Hypothalamus (tissue), 51 donors: ENCODE data around the gene PIGR.

Source experiments
- DNase-seq, 51 donors: peaks; one replicate each; lab custom pipeline; 2025; lab: John Stamatoyannopoulos, UW

Gene PIGR

DNA sequence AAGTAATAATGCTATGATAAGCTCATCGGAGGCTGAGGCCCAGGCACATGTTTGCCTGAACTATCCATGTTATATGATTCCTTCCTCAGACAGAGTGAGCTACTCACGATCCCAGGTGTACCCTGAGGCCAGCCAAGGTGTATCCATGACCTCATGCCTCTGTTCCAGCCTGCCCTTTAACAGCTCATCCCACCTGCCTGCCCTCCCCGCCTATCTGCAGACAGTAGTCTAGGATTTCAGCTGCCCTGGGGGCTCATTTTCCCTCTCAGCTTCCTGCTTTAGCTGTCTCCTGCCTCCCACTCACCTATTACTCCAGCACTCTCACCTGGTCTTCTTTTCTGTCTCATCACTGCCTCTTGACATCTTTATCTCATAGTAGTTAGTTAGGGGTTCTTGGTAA is 50.9 kb downstream of the PIGR start:
- DNase-seq: no peak

DNA sequence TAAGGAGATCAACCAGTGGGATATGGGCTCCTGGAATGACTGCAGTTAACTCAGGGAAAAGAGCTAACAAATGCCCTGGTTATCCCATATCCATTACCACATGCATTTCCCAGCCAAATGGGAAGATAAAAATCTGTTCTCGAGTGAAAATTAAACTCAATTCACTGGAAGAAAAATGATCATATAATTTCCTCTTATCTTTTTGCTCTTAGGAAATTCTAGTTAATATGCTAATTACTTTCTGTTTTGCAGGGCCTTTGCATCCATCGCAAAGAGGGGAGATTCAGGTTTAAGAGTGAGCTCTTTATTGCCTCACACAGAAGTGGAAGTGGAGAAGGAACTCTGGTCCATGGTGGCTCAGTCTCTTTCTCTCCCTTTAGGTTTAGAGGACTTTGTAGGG is 52.9 kb downstream of the PIGR start:
- no peak for DNase-seq

DNA sequence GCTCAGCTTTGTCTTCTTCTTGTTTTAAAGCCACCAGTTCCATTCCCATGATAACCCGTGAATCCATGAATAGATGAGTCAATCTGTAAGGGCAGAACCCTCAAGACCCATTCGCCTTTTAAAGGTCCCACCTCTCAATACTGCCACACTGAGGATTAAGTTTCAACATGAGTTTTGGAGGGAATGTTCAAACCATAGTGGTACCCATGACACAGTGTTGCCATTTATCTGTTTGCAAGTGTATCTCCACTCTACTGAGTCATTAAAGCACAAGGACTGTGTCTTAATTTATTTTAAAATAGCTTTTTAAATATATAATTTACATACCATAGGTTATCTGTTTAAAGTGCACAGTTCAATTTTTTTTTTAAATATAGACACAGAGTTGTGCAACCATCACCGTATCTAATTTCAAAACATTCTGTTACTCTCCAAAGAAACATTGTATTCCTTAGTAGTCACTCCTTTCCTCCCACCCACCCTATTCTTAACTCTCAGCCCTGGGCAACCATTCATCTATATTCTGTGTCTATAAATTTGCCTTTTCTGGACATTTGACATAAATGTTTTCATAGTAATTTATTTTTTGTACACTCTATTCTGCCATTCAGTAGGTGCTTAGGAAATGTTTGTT is 53.8 kb downstream of the PIGR start:
- no peak for DNase-seq

DNA sequence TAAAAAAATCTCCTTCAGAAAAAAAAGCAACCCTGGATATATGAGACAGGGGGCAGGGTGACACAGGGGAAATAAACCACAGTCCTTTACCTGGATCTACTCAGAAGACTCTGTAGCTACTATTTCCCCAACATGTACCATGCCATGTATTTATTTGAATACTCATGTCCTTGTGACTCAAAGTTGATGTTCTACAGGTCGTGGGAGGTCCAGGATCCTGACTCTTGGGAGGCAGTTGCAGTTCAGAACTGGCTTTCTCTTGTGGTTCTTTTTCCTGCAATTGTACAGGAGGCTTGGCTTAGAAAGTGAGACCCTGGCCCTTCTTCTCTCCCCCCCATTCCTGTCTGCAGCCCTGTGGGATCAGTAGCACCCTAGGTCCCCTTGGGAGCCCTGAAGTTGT is 54.9 kb downstream of the PIGR start:
- DNase-seq: no peak

DNA sequence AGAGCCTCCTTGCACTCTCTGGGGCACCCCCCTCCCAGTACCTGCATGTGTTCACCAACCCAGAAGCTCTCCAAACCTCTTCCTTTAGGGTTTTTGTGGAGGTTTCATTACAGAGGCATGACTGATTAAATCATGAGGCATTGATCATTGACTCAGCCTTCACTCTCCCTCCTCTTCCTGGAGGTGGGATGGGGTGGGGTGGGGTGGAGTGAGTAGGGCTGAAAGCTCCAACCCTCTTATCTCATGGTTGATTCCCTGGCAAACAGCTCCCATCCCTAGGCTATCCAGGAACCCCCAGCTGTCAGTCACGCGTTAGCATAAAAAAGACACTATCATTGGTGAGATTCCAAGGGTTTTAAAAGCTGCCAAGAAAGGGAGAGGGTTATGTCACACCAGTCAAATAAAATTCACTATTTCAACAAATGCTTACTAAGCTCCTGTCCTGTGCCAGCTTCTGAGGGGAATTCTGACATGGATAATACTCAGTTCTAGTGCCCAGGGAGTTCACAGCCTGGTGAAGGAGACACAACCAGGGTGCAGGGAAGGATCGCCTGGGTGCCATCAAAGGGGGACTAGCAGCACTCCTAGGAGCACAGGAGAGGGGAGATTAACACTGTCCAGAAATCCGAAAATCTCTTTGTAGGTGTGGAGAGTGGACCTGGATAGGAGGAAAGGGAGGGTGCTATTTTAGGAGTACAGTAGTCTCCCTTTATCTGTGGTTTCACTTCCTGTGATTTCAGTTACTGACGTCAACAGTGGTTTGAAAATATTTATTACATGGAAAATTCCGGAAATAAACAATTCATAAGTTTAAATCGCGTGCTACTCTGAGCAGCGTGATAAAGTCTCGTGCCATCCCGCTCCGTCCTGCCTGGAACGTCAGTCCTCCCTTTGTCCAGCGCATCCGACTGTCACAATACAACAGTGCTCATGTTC is 55.9 kb downstream of the PIGR start:
- no peak for DNase-seq

DNA sequence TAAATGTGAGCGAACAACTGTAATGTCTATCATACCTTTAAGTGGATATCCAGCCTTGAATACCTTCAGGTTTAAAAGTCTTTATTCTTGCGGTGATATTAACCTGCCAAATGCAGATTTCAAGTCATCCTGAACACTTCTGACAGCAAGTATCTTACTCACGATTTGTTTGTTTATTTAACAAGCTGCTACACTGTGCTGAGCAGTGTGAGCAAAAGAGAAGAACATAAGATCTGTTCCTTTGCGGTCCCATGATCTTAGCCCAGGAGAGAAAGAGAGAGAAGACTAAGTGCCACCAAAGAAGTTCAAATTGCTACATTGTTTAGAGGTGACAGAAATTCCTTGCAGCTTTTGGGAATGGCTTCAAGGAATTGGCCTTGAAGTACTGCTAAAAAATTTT is 58.6 kb downstream of the PIGR start:
- DNase-seq: no peak

DNA sequence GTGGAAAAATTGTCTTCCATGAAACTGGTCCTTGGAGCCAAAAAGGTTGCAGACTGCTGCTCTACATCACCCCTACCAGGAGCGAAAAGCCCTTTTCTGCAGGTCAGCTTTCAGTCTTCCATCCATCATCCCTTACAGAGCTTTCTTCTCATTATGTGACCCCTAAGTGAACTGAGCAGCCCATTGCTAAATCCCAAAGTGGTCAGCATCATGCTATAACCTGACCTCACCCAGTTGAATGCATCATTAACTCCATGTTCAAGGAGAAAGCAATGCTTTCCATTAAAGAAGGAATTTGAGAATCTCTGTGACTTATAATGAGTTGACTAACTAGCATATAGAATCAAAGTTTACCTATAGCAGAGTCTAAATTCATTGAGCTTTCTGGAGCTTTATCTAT is 59.4 kb downstream of the PIGR start:
- DNase-seq: no peak

DNA sequence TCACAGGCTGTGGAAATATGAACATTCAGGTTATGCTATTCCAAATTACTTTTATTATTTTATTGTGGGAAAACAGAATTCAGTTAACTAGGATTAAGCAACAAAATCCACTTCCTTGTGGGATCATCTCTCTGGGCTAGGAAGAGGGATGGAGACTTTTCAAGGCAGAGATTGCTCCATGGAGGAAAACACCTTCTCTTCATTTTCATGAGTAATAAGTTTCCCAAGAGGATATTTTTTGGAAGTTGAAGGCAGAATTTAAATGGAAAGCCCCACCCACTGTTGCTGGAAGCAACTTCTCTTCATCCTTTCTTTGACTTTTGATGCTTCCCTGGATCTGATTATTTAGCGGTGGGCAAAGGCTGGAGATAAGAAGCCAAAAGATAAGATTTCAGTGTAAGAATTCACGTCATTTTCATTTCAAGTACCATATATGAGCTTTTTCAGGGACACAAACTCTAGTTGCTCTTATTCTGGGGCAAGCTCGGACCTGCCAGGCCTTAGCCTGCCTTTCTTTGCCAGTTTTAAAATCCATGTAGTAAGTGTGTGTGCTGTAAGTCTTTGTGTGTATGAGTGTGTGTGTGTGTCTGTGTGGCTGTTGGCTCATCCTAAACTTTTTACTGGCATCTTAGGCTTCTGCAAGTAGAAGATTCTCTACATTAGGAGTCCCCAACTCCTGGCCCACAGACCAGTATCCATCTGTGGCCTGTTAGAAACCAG is 60.8 kb downstream of the PIGR start:
- no peak for DNase-seq

DNA sequence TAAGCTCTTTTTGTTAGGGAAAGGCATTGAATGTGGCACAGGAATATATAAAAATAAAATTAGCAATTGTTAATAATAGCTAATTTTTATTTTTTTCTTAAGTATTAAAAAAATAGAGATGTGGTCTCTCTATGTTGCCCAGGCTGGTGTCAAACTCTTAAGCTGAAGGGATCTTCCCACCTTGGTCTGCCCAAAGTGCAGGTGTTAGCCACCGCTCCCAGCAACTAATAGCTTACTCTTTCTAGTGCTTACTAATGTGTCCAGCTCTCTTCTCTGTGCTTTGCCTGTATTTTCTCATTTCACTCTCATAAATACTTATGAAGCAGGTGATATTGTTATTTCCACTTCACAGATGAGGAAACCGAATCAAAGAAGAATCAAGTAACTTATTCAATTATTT is 62.4 kb downstream of the PIGR start:
- no peak for DNase-seq

DNA sequence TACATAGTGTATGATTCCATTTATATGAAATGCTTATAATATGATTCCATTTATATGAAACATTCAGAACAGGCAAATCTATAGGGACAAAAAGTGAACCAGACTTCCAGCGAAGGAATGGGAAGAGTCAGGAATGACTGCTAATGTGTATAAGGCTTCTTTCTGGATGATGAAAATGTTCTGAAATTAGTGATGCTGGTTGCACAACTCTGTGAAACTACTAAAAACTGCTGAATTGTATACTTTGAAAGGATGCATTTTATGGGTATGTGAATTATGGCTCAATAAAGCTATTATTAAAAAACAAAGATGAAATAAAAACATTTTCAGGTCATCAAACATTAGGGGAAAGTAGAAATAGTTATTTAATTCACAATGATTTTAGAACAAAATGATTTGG is 63.1 kb downstream of the PIGR start:
- DNase-seq: no peak

DNA sequence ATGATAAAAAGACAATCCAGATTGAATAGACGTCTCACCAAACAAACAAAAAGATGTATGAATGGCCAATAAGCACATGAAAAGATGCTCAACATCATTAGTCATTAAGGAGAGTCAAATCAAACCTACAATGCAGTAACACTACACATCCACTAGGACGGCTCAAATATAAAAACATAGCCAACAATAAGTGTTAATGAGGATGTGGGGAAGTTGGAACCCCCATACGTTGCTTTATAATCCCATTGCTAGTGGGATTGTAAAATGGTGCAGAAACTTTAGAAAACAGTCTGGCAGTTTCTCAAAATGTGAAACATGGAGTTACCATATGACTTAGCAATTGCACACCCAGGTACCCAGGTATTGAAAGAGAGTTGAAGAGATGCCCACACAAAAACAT is 63.7 kb downstream of the PIGR start:
- no peak for DNase-seq

DNA sequence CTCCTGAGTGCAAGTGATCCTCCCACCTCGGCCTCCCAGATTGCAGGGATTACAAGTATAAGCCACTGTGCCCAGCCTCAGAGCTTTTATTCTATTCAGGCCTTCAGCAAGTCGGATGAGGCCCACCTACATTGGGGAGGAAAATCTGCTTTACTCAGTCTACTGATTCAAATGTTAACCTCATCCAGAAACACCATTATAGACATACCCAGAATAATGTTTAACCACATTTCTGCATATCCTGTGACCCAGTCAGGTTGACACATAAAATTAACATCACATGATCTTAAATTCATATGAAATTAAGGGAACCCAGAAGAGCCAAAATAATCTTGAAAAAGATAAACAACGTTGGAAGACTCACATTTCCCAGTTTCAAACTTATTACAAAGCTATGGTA is 66.0 kb downstream of the PIGR start:
- DNase-seq: no peak
